Measurements from ENCODE around the gene RAB31. TPM values are rescaled to one million over a fixed set of nuclear protein-coding genes. Genes with fewer than 3 reads are reported as not detected.

The RAB31 gene
- total RNA-seq, 4 donors from 2014 or later = 13.1 to 18.4 (median 16.9) TPM

DNA sequence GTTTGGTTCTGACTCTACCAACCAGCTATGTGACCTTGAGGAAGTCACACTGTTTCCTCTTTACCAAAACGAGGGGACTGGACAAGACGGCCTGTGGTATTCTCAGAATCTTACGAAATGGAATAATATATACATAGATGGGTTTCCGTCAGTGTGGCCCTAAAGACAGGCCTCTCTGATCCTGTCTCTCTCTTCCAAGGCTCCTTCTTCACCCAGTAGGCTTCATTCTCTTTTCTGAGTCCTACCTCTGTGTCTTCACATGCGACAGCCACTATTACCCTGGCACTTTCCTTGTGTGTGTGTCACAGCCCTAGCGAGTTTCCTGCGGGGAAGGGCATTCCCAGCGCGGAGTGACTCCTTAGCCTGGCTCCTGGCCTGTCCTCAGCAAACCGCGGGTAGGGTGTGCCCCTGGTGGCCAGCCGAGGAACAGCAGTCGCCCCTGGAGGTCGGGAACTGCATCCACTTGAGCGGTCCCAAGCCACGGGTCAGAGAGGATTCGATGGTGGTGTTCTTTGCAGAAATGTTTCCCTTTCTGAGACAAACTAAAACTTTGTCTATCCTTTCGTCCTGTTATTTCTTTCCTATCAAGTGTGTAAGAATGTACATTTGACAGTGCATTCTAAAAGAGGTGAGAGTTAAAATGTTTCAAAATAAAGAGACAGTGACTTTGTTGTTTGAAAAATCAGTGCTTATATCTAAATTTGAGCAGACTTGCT lies 63.3 kb downstream of the RAB31 start:
- H3K27me3 ChIP-seq = no peaks in the 10 kb centered on the region
- in situ Hi-C loops (cut with MboI; ENCODE audit: low pct_ligation_motif_present in 1 of 4, low pct_unique_long_range_greater_than_20kb in 1 of 4, low sequenced_read_pairs in 3 of 4) (no loop called here), intact Hi-C loops (cut with DNase I; ENCODE audit: low total_unique reads) (no loop called here)
- 21 to 46% methylated on average over 9 to 18 of the region's 18 CpGs for WGBS, 2 donors (ENCODE audit: low coverage in 1 of 2)
- TF ChIP-seq, protein P1, sequence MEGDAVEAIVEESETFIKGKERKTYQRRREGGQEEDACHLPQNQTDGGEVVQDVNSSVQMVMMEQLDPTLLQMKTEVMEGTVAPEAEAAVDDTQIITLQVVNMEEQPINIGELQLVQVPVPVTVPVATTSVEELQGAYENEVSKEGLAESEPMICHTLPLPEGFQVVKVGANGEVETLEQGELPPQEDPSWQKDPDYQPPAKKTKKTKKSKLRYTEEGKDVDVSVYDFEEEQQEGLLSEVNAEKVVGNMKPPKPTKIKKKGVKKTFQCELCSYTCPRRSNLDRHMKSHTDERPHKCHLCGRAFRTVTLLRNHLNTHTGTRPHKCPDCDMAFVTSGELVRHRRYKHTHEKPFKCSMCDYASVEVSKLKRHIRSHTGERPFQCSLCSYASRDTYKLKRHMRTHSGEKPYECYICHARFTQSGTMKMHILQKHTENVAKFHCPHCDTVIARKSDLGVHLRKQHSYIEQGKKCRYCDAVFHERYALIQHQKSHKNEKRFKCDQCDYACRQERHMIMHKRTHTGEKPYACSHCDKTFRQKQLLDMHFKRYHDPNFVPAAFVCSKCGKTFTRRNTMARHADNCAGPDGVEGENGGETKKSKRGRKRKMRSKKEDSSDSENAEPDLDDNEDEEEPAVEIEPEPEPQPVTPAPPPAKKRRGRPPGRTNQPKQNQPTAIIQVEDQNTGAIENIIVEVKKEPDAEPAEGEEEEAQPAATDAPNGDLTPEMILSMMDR (IDR thresholded peaks at IDR 0.05) = peak; percentile 94 to 99 (median 95)
- TF ChIP-seq POLR2AphosphoS5 (IDR thresholded peaks at IDR 0.05) = no peak
- no peaks in the 10 kb centered on the region for H3K9me3 ChIP-seq
- H3K36me3 ChIP-seq = no peaks in the 10 kb centered on the region
- H3K4me3 ChIP-seq = no peak overlapping the region
- peak overlapping the region; percentile 24 to 65 (median 38) for H3K27ac ChIP-seq
- H3K4me1 ChIP-seq = peaks cover 3 to 15% (median 8%) of the 10 kb centered on the region in 4 donors
- DNase-seq = peak; percentile 86

DNA sequence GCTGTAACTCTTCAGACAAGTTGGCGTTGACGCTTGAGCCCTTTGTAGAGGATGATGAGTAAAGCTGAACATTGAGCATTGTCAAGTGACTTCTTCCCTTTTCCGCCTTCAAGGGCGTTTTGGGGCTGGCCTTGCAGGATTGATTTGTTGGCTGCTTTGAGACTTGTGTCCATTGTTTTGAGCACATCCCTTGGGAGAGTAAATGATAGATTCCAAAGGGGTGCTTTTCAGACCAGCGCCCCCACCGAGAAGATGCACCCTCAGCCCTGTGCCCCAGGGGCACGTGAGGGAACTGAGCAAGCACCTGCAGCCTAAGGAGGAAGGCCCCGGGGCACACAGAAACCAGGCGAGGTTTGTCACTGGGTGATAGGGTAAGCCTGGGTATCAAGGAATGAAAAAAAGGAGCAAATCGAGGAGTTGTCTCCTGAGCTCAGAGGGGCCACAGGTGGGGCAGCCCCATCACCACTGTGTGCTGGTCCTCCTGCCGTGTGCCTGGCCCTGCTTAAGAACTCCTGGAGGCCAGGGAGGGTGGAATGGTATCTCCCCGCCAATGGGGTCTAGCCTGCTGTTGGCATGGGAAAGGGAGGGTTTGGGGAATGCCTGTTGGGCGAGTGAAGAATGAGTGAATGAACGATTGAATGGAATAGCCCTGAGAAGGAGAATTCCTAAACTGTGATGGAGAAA lies 64.0 kb downstream of the RAB31 start:
- Histone ChIP-seq H3K4me1 (peaks cover 3 to 15% (median 8%) of the 10 kb centered on the region in 4 donors), H3K27ac (peak overlapping the region in 3 of 4 donors; percentile 32 to 65 (median 45)), H3K9me3 (no peaks in the 10 kb centered on the region), H3K36me3 (no peaks in the 10 kb centered on the region), H3K4me3 (no peak overlapping the region), H3K27me3 (no peaks in the 10 kb centered on the region)
- no peak for DNase-seq
- TF ChIP-seq POLR2A (IDR thresholded peaks at IDR 0.05) (no peak), EP300 (IDR thresholded peaks at IDR 0.05; ENCODE audit: low read depth) (no peak), POLR2AphosphoS5 (IDR thresholded peaks at IDR 0.05) (no peak)
- TF ChIP-seq, protein P1 (IDR thresholded peaks at IDR 0.05) = no peak
- WGBS, 2 donors (ENCODE audit: low coverage in 1 of 2) = 63 to 81% methylated on average over 2 to 14 of the region's 14 CpGs
- in situ Hi-C loops (cut with MboI; ENCODE audit: low pct_ligation_motif_present in 1 of 4, low pct_unique_long_range_greater_than_20kb in 1 of 4, low sequenced_read_pairs in 3 of 4) = no loop called here
- intact Hi-C loops (cut with DNase I; ENCODE audit: low total_unique reads) = no loop called here

DNA sequence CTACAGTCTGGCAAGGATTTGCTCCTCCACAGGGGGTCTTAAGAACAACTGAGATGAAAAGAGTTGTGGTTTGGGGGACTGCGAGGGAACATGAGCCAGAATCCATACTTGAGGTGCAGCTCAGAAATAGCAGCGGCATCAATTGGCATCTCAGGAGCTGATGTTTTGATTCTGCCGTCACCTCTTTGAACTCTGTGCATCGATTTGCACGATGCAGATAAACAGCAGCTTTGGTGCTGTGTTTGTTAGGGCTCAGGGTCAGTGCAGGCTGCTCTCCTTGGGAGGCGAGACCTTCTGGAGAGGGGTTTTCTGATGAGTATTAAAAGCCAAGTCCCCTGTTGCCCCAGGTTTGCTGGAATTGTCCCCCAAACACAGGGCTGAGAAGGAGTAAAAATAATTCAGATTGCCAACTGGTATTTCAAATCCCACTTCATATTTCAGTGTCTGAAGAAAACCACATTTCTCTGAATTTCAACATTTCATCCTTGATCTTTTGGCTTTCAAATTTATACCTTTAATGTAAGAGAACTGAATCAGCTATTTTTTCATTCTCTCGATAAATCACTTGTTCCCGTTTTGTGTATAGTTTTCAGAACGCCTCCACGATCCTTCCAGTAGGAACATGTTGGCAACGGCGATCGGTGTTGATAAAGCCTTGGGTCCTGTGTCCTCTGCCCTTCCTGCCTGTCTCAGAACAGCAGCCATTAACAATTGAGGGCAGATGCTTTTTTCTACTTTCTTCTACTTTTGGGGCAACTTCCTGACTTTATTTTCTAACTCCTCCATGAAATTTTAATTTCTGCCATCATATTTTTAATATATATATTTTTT lies 65.0 kb downstream of the RAB31 start:
- in situ Hi-C loops (cut with MboI; ENCODE audit: low pct_ligation_motif_present in 1 of 4, low pct_unique_long_range_greater_than_20kb in 1 of 4, low sequenced_read_pairs in 3 of 4) = no loop called here
- H3K4me3 ChIP-seq = no peak overlapping the region
- H3K27ac ChIP-seq = no peak overlapping the region

More for the DNA sequence above, 65.0 kb downstream of the RAB31 start:
- intact Hi-C loops (cut with DNase I; ENCODE audit: low total_unique reads) = no loop called here
- H3K9me3 ChIP-seq = no peaks in the 10 kb centered on the region
- DNase-seq = no peak
- H3K36me3 ChIP-seq = no peaks in the 10 kb centered on the region
- TF ChIP-seq EP300 (IDR thresholded peaks at IDR 0.05; ENCODE audit: low read depth) (no peak), POLR2AphosphoS5 (IDR thresholded peaks at IDR 0.05) (no peak), POLR2A (IDR thresholded peaks at IDR 0.05) (no peak)
- TF ChIP-seq, protein P1 (IDR thresholded peaks at IDR 0.05) = no peak
- no peaks in the 10 kb centered on the region for H3K27me3 ChIP-seq
- peaks cover 3 to 15% (median 8%) of the 10 kb centered on the region in 4 donors for H3K4me1 ChIP-seq
- WGBS, 2 donors (ENCODE audit: low coverage in 1 of 2) = 89 to 94% methylated on average over 11 to 13 of the region's 13 CpGs
